Measurements from ENCODE around the gene SHLD1.
"Not testable (repeated sequence)": the region's sequence is repeated elsewhere in the genome, so short reads cannot be mapped to it uniquely, and the experiment has no call there.

SHLD1 gene

GRCh38 chr20:5793916-5794315 is 43.7 kb downstream of the SHLD1 start:
- Histone ChIP-seq H3K4me3 (ENCODE audit: low read depth, low read length) (no peak overlapping the region), H3K4me1 (no peaks in the 10 kb centered on the region), H3K9me3 (ENCODE audit: control insufficient read depth, low read length) (no peaks in the 10 kb centered on the region), H3K27me3 (ENCODE audit: control insufficient read depth, insufficient read depth, low read length) (no peaks in the 10 kb centered on the region), H3K27ac (no peak overlapping the region), H2AFZ (no peak overlapping the region), H3K4me2 (ENCODE audit: low read length) (no peak overlapping the region), H3K79me2 (no peaks in the 10 kb centered on the region), H3K36me3 (ENCODE audit: control insufficient read depth, insufficient read depth, low read length) (no peaks in the 10 kb centered on the region), H3K9ac (no peak overlapping the region)
- TF ChIP-seq CTCF (IDR thresholded peaks at IDR 0.05): no peak

- Histone ChIP-seq H3K36me3 (ENCODE audit: control insufficient read depth, insufficient read depth, low read length) (no peaks in the 10 kb centered on the region), H3K4me3 (ENCODE audit: low read depth, low read length) (no peak overlapping the region), H3K4me2 (ENCODE audit: low read length) (no peak overlapping the region), H3K4me1 (no peaks in the 10 kb centered on the region), H3K79me2 (no peaks in the 10 kb centered on the region), H3K9ac (no peak overlapping the region), H3K9me3 (ENCODE audit: control insufficient read depth, low read length) (no peaks in the 10 kb centered on the region), H3K27ac (no peak overlapping the region), H2AFZ (no peak overlapping the region), H3K27me3 (ENCODE audit: control insufficient read depth, insufficient read depth, low read length) (no peaks in the 10 kb centered on the region)
- TF ChIP-seq CTCF (IDR thresholded peaks at IDR 0.05): no peak
Observed at GRCh38 chr20:5796331-5797040, 46.3 kb downstream of the SHLD1 start.

GRCh38 chr20:5797165-5797564 is 47.0 kb downstream of the SHLD1 start:
- H3K27ac ChIP-seq: no peak overlapping the region

GRCh38 chr20:5797843-5798462 is 47.8 kb downstream of the SHLD1 start:
- no peaks in the 10 kb centered on the region for H3K4me1 ChIP-seq
- H3K27me3 ChIP-seq (ENCODE audit: control insufficient read depth, insufficient read depth, low read length): no peaks in the 10 kb centered on the region
- H2AFZ ChIP-seq: no peak overlapping the region
- no peaks in the 10 kb centered on the region for H3K36me3 ChIP-seq (ENCODE audit: control insufficient read depth, insufficient read depth, low read length)
- no peak for TF ChIP-seq CTCF (IDR thresholded peaks at IDR 0.05)
- H3K9ac ChIP-seq: no peak overlapping the region
- no peak overlapping the region for H3K4me3 ChIP-seq (ENCODE audit: low read depth, low read length)
- no peak overlapping the region for H3K4me2 ChIP-seq (ENCODE audit: low read length)
- H3K79me2 ChIP-seq: no peaks in the 10 kb centered on the region
- H3K27ac ChIP-seq: no peak overlapping the region
- H3K9me3 ChIP-seq (ENCODE audit: control insufficient read depth, low read length): no peaks in the 10 kb centered on the region

More at GRCh38 chr20:5797165-5797564, 47.0 kb downstream of the SHLD1 start:
- no peak overlapping the region for H3K4me2 ChIP-seq (ENCODE audit: low read length)
- TF ChIP-seq CTCF (IDR thresholded peaks at IDR 0.05): no peak
- H3K9me3 ChIP-seq (ENCODE audit: control insufficient read depth, low read length): no peaks in the 10 kb centered on the region
- no peak overlapping the region for H3K9ac ChIP-seq
- H3K36me3 ChIP-seq (ENCODE audit: control insufficient read depth, insufficient read depth, low read length): no peaks in the 10 kb centered on the region
- no peak overlapping the region for H3K4me3 ChIP-seq (ENCODE audit: low read depth, low read length)
- no peak overlapping the region for H2AFZ ChIP-seq
- no peaks in the 10 kb centered on the region for H3K27me3 ChIP-seq (ENCODE audit: control insufficient read depth, insufficient read depth, low read length)
- no peaks in the 10 kb centered on the region for H3K79me2 ChIP-seq
- H3K4me1 ChIP-seq: no peaks in the 10 kb centered on the region

- H3K36me3 ChIP-seq (ENCODE audit: control insufficient read depth, insufficient read depth, low read length); H2AFZ ChIP-seq; H3K4me1 ChIP-seq; H3K79me2 ChIP-seq; H3K27me3 ChIP-seq (ENCODE audit: control insufficient read depth, insufficient read depth, low read length); H3K4me3 ChIP-seq (ENCODE audit: low read depth, low read length); H3K4me2 ChIP-seq (ENCODE audit: low read length); H3K27ac ChIP-seq; H3K9me3 ChIP-seq (ENCODE audit: control insufficient read depth, low read length); H3K9ac ChIP-seq: not testable (repeated sequence)
Observed at GRCh38 chr20:5803754-5804303, 53.6 kb downstream of the SHLD1 start.

Data from parathyroid adenoma (tissue), 2 donors.